H9 (cell line): ENCODE measurements around the gene FBXO38. TPM values are rescaled to one million over a fixed set of nuclear protein-coding genes. Genes with fewer than 3 reads are reported as not detected.

Experiments used
- DNase-seq: peaks from one replicate; pipeline ENCODE4 v3.0.0-alpha.2; 2017
- H2AFZ ChIP-seq: one replicate; pipeline ENCODE4 v1.6.1; 2013; ENCODE audit warnings: mild to moderate bottlenecking, low read length, control low read depth, moderate library complexity
- H2AK5ac ChIP-seq: 2 replicates; pipeline ENCODE4 v1.6.1; 2013; ENCODE audit warnings: low read length, control low read depth, mixed read lengths; ENCODE audit not compliant: insufficient read length
- H2BK120ac ChIP-seq: one replicate; pipeline ENCODE4 v1.6.1; 2013; ENCODE audit warnings: low read depth, mild to moderate bottlenecking, low read length, control low read depth, inconsistent platforms; ENCODE audit not compliant: poor library complexity, severe bottlenecking
- H2BK12ac ChIP-seq: 2 replicates; pipeline ENCODE4 v1.6.1; 2013; ENCODE audit warnings: low read length, control low read depth, mixed read lengths, low read depth; ENCODE audit not compliant: insufficient read length
- H2BK15ac ChIP-seq: 2 replicates; pipeline ENCODE4 v1.6.1; 2013; ENCODE audit warnings: low read depth, low read length, control low read depth
- H2BK20ac ChIP-seq: one replicate; pipeline ENCODE4 v1.6.1; 2013; ENCODE audit warnings: low read depth, mild to moderate bottlenecking, low read length, control low read depth, inconsistent platforms; ENCODE audit not compliant: poor library complexity, severe bottlenecking
- H2BK5ac ChIP-seq: 2 replicates; pipeline ENCODE4 v1.6.1; 2013; ENCODE audit warnings: low read length, control low read depth, mixed read lengths; ENCODE audit not compliant: insufficient read length
- H3K14ac ChIP-seq: 2 replicates; pipeline ENCODE4 v1.6.1; 2013; ENCODE audit warnings: low read length, control low read depth; ENCODE audit not compliant: insufficient read depth
- H3K18ac ChIP-seq: 2 replicates; pipeline ENCODE4 v1.6.1; 2013; ENCODE audit warnings: low read depth, mild to moderate bottlenecking, mixed read lengths, low read length, control low read depth; ENCODE audit not compliant: insufficient read length
- H3K23ac ChIP-seq: 2 replicates; pipeline ENCODE4 v1.6.1; 2013; ENCODE audit warnings: low read length, control low read depth, mixed read lengths, low read depth; ENCODE audit not compliant: insufficient read length
- H3K23me2 ChIP-seq: 2 replicates; pipeline ENCODE4 v1.6.1; 2013; ENCODE audit warnings: low read depth, mild to moderate bottlenecking, mixed read lengths, low read length, control low read depth; ENCODE audit not compliant: insufficient read length, poor library complexity, severe bottlenecking
- H3K27ac ChIP-seq: 2 replicates; pipeline ENCODE4 v1.5.1; 2013; ENCODE audit warnings: low read length, control low read depth, mixed read lengths, low read depth; ENCODE audit not compliant: insufficient read length
- H3K27me3 ChIP-seq: 2 replicates; pipeline ENCODE4 v1.6.1; 2013; ENCODE audit warnings: low read length, control low read depth, inconsistent platforms; ENCODE audit not compliant: insufficient read depth
- H3K4ac ChIP-seq: 2 replicates; pipeline ENCODE4 v1.6.1; 2013; ENCODE audit warnings: low read depth, mild to moderate bottlenecking, control low read depth, inconsistent platforms, low read length, moderate library complexity
- H3K4me1 ChIP-seq: 2 replicates; pipeline ENCODE4 v1.6.1; 2013; ENCODE audit warnings: low read length, control low read depth, inconsistent platforms; ENCODE audit not compliant: insufficient read depth
- H3K4me2 ChIP-seq: 2 replicates; pipeline ENCODE4 v1.6.1; 2013; ENCODE audit warnings: low read length, control low read depth, mixed read lengths; ENCODE audit not compliant: insufficient read length, insufficient read depth
- H3K56ac ChIP-seq: 2 replicates; pipeline ENCODE4 v1.6.1; 2013; ENCODE audit warnings: low read depth, mild to moderate bottlenecking, mixed read lengths, low read length, control low read depth; ENCODE audit not compliant: insufficient read length
- H3K79me1 ChIP-seq: 2 replicates; pipeline ENCODE4 v1.6.1; 2013; ENCODE audit warnings: low read depth, mild to moderate bottlenecking, moderate library complexity, low read length, control low read depth, inconsistent platforms; ENCODE audit not compliant: insufficient read depth, poor library complexity, severe bottlenecking
- H3K79me2 ChIP-seq: 2 replicates; pipeline ENCODE4 v1.6.1; 2013; ENCODE audit warnings: low read length, control low read depth, inconsistent platforms; ENCODE audit not compliant: insufficient read depth
- H3K9ac ChIP-seq: 2 replicates; pipeline ENCODE4 v1.6.1; 2013; ENCODE audit warnings: low read length, control low read depth, mixed read lengths; ENCODE audit not compliant: insufficient read length; ENCODE audit errors: extremely low read depth
- H3K9me3 ChIP-seq: one replicate; pipeline ENCODE4 v1.6.1; 2013; ENCODE audit warnings: low read depth, low read length, inconsistent platforms; ENCODE audit not compliant: control insufficient read depth
- H3T11ph ChIP-seq: one replicate; pipeline ENCODE4 v1.6.1; 2013; ENCODE audit warnings: mild to moderate bottlenecking, low read length, control low read depth, inconsistent platforms
- H4K20me1 ChIP-seq: one replicate; pipeline ENCODE4 v1.6.1; 2013; ENCODE audit not compliant: control insufficient read depth, insufficient read length, insufficient read depth
- H4K5ac ChIP-seq: 2 replicates; pipeline ENCODE4 v1.6.1; 2013; ENCODE audit warnings: low read depth, mild to moderate bottlenecking, mixed read lengths, low read length, control low read depth; ENCODE audit not compliant: insufficient read length
- H4K8ac ChIP-seq: replicated peaks from 2 replicates; pipeline ENCODE4 v1.6.1; 2013; ENCODE audit warnings: low read length, control low read depth, mixed read lengths, low read depth; ENCODE audit not compliant: insufficient read length
- H4K91ac ChIP-seq: 2 replicates; pipeline ENCODE4 v1.6.1; 2013; ENCODE audit warnings: low read depth, mild to moderate bottlenecking, moderate library complexity, mixed read lengths, low read length, control low read depth; ENCODE audit not compliant: insufficient read length
- H3K27ac Mint-ChIP-seq, 3 experiments: 2 replicates in 2 of 3; 3 replicates in 1 of 3; pipeline ENCODE4 v1.8.0; 2020 to 2021; ENCODE audit warnings: mixed read lengths in 3 of 3, mild to moderate bottlenecking in 1 of 3, moderate library complexity in 1 of 3
- H3K27me3 Mint-ChIP-seq: 2 replicates; pipeline ENCODE4 v1.8.0; 2021; ENCODE audit warnings: low read depth, mild to moderate bottlenecking, moderate library complexity, mixed read lengths
- H3K36me3 Mint-ChIP-seq, 3 experiments: 2 replicates in 2 of 3; 3 replicates in 1 of 3; pipeline ENCODE4 v1.8.0; 2020 to 2021; ENCODE audit warnings: low read depth in 3 of 3, mixed read lengths in 3 of 3; ENCODE audit not compliant: insufficient read depth in 1 of 3
- H3K4me1 Mint-ChIP-seq, 2 experiments: 2 replicates each; pipeline ENCODE4 v1.8.0; 2020; ENCODE audit warnings: mixed read lengths in 2 of 2
- H3K4me3 Mint-ChIP-seq, 2 experiments: 2 replicates in 1 of 2; 3 replicates in 1 of 2; pipeline ENCODE4 v1.8.0; 2020 to 2021; ENCODE audit warnings: mild to moderate bottlenecking in 2 of 2, mixed read lengths in 2 of 2, moderate library complexity in 1 of 2
- H3K9me3 Mint-ChIP-seq, 2 experiments: 2 replicates in 1 of 2; 3 replicates in 1 of 2; pipeline ENCODE4 v1.8.0; 2020; ENCODE audit warnings: mild to moderate bottlenecking in 2 of 2, mixed read lengths in 2 of 2, moderate library complexity in 1 of 2
- WGBS: extraction: QIAGEN DNeasy Blood & Tissue Kit; methylation state at CpG from one replicate; pipeline ENCODE4 v1.1.7; 2013; ENCODE audit warnings: missing lambda C conversion rate, low lambda C conversion rate, mixed read lengths; ENCODE audit not compliant: insufficient read length; ENCODE audit errors: extremely low coverage; 5-methylcytosine and 5-hydroxymethylcytosine counted together
- total RNA-seq: library from RNA; stranded (reverse); gene quantifications from 2 replicates; pipeline ENCODE4 v1.2.1, GENCODE V29; 2021
- TF ChIP-seq, protein P1 (sequence below): fragments of 200-600 bp; sonication (generic); conservative IDR thresholded peaks from 3 replicates; pipeline ENCODE4 v1.8.0; 2021; ENCODE audit warnings: antibody characterized with exemption, mild to moderate bottlenecking

FBXO38 gene
- total RNA-seq, 1 experiment from 2014 or later, result 34.6 TPM

GRCh38 chr5:148387325-148387724 lies 3.6 kb downstream of the FBXO38 start:
- no peak for DNase-seq
- H3K4me1 Mint-ChIP-seq, result peaks cover 30 to 35% of the 10 kb centered on the region in 2 experiments
- no peak overlapping the region; a peak in 1 of 7 replicates for H3K27ac Mint-ChIP-seq

More at GRCh38 chr5:148387325-148387724, 3.6 kb downstream of the FBXO38 start:
- no peak overlapping the region for H2AK5ac ChIP-seq
- TF ChIP-seq, protein P1, sequence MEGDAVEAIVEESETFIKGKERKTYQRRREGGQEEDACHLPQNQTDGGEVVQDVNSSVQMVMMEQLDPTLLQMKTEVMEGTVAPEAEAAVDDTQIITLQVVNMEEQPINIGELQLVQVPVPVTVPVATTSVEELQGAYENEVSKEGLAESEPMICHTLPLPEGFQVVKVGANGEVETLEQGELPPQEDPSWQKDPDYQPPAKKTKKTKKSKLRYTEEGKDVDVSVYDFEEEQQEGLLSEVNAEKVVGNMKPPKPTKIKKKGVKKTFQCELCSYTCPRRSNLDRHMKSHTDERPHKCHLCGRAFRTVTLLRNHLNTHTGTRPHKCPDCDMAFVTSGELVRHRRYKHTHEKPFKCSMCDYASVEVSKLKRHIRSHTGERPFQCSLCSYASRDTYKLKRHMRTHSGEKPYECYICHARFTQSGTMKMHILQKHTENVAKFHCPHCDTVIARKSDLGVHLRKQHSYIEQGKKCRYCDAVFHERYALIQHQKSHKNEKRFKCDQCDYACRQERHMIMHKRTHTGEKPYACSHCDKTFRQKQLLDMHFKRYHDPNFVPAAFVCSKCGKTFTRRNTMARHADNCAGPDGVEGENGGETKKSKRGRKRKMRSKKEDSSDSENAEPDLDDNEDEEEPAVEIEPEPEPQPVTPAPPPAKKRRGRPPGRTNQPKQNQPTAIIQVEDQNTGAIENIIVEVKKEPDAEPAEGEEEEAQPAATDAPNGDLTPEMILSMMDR, result no peak
- H3K4ac ChIP-seq, result no peak overlapping the region
- H3K27me3 ChIP-seq, result no peaks in the 10 kb centered on the region
- no peak overlapping the region for H3K14ac ChIP-seq
- H4K91ac ChIP-seq, result no peak overlapping the region
- H2BK5ac ChIP-seq, result no peak overlapping the region
- H2BK12ac ChIP-seq, result no peak overlapping the region
- WGBS, result no CpG with 5 or more reads among the region's 3 CpGs
- H3K9ac ChIP-seq, result no peak overlapping the region
- no peaks in the 10 kb centered on the region for H3K9me3 ChIP-seq
- no peak overlapping the region for H3K4me2 ChIP-seq
- H3K4me1 ChIP-seq, result no peaks in the 10 kb centered on the region
- peaks cover 4% of the 10 kb centered on the region for H3K23me2 ChIP-seq
- H2BK120ac ChIP-seq, result no peak overlapping the region
- Mint-ChIP-seq H3K9me3 (no peaks in the 10 kb centered on the region), H3K36me3 (peaks cover 0 to 13% (median 4%) of the 10 kb centered on the region in 3 experiments; a peak in 4 of 7 replicates), H3K27me3 (no peaks in the 10 kb centered on the region), H3K4me3 (no peak overlapping the region)
- peaks cover 19% of the 10 kb centered on the region; the same call in 1 of the 2 replicates for H3K79me2 ChIP-seq
- H3K56ac ChIP-seq, result no peak overlapping the region
- no peaks in the 10 kb centered on the region for H4K20me1 ChIP-seq
- no peak overlapping the region for H3K23ac ChIP-seq
- peaks cover 2% of the 10 kb centered on the region for H3K79me1 ChIP-seq
- H3K27ac ChIP-seq, result no peak overlapping the region
- no peak overlapping the region for H2AFZ ChIP-seq
- H2BK20ac ChIP-seq, result no peak overlapping the region
- H4K5ac ChIP-seq, result no peak overlapping the region
- no peak overlapping the region for H3K18ac ChIP-seq
- no peak overlapping the region for H3T11ph ChIP-seq
- H2BK15ac ChIP-seq, result no peak overlapping the region
- no peak overlapping the region for H4K8ac ChIP-seq
